SK-N-SH treated with all-trans-retinoic acid at 6 μM for 48 hours (cell line): Measurements from ENCODE around the gene DOCK9.

Source experiments
- ATAC-seq: fragments of 200-7000 bp; cut with Tn5 transposase; 3 replicates; pipeline ENCODE4 v1.9.1; 2020; ENCODE audit warnings: mild to moderate bottlenecking, moderate library complexity
- ARNTL ChIP-seq: fragments of 450-650 bp; formaldehyde crosslinking; IDR thresholded peaks from 2 replicates; pipeline ENCODE4 v1.5.0; 2020; ENCODE audit warnings: low read depth, mild to moderate bottlenecking, moderate library complexity, borderline replicate concordance
- CSDC2 ChIP-seq: fragments of 250-450 bp; sonication (Bioruptor Pico); IDR thresholded peaks from 2 replicates; pipeline ENCODE4 v1.5.0; 2020; ENCODE audit warnings: mild to moderate bottlenecking, moderate library complexity
- ESRRG ChIP-seq: fragments of 250-450 bp; sonication (Bioruptor Pico); IDR thresholded peaks from 2 replicates; pipeline ENCODE4 v1.6.1; 2021; ENCODE audit warnings: mild to moderate bottlenecking
- GLIS3 ChIP-seq: fragments of 250-450 bp; sonication (Bioruptor Pico); IDR thresholded peaks from 2 replicates; pipeline ENCODE4 v1.5.0; 2020; ENCODE audit warnings: mild to moderate bottlenecking, moderate library complexity
- ISL1 ChIP-seq: fragments of 250-450 bp; sonication (Bioruptor Pico); IDR thresholded peaks from 2 replicates; pipeline ENCODE4 v2.1.2; 2022; ENCODE audit warnings: mild to moderate bottlenecking, moderate library complexity
- OSR1 ChIP-seq: fragments of 250-450 bp; sonication (Bioruptor Pico); IDR thresholded peaks from 2 replicates; pipeline ENCODE4 v1.8.0; 2022; ENCODE audit warnings: moderate library complexity, mild to moderate bottlenecking, inconsistent platforms
- PPARA ChIP-seq: fragments of 250-450 bp; sonication (Bioruptor Pico); IDR thresholded peaks from 2 replicates; pipeline ENCODE4 v1.5.0; 2020; ENCODE audit warnings: mild to moderate bottlenecking, borderline replicate concordance
- RARB ChIP-seq: fragments of 250-450 bp; sonication (Bioruptor Pico); IDR thresholded peaks from 2 replicates; pipeline ENCODE4 v1.8.0; 2021; ENCODE audit warnings: mild to moderate bottlenecking, moderate library complexity
- SNAI2 ChIP-seq: fragments of 250-450 bp; sonication (Bioruptor Pico); IDR thresholded peaks from 2 replicates; pipeline ENCODE4 v1.5.0; 2020; ENCODE audit warnings: mild to moderate bottlenecking, moderate library complexity
- TCF4 ChIP-seq: fragments of 250-450 bp; sonication (Bioruptor Pico); IDR thresholded peaks from 2 replicates; pipeline ENCODE4 v1.8.0; 2021; ENCODE audit warnings: mild to moderate bottlenecking, moderate library complexity, borderline replicate concordance
- TOX ChIP-seq: fragments of 250-450 bp; sonication (Bioruptor Pico); IDR thresholded peaks from 2 replicates; pipeline ENCODE4 v1.8.0; 2021; ENCODE audit warnings: mild to moderate bottlenecking, moderate library complexity, borderline replicate concordance
- ZC3H10 ChIP-seq: fragments of 250-450 bp; sonication (Bioruptor Pico); IDR thresholded peaks from 2 replicates; pipeline ENCODE4 v1.5.1; 2021; ENCODE audit warnings: mild to moderate bottlenecking, moderate library complexity
- ZFP3 ChIP-seq: fragments of 250-450 bp; sonication (Bioruptor Pico); IDR thresholded peaks from 2 replicates; pipeline ENCODE4 v1.5.0; 2020; ENCODE audit warnings: mild to moderate bottlenecking, moderate library complexity
- ZNF8 ChIP-seq: fragments of 450-650 bp; formaldehyde crosslinking; IDR thresholded peaks from 2 replicates; pipeline ENCODE4 v1.5.0; 2020; ENCODE audit warnings: mild to moderate bottlenecking, moderate library complexity
- TF ChIP-seq, protein P1 (sequence below): fragments of 250-450 bp; sonication (Bioruptor Pico); IDR thresholded peaks from 2 replicates; pipeline ENCODE4 v1.5.0; 2020; ENCODE audit warnings: mild to moderate bottlenecking, moderate library complexity
- TF ChIP-seq, protein P2 (sequence below): fragments of 250-450 bp; sonication (Bioruptor Pico); IDR thresholded peaks from 2 replicates; pipeline ENCODE4 v1.5.1; 2021; ENCODE audit warnings: mild to moderate bottlenecking, moderate library complexity
- TF ChIP-seq, protein P3 (sequence below): fragments of 250-450 bp; sonication (Bioruptor Pico); IDR thresholded peaks from 2 replicates; pipeline ENCODE4 v1.8.0; 2021; ENCODE audit warnings: low read depth, mild to moderate bottlenecking, moderate library complexity, borderline replicate concordance
- TF ChIP-seq, protein P4 (sequence below): fragments of 250-450 bp; sonication (Bioruptor Pico); IDR thresholded peaks from 2 replicates; pipeline ENCODE4 v1.5.1; 2020; ENCODE audit warnings: low read depth, mild to moderate bottlenecking, moderate library complexity
- TF ChIP-seq, protein P5 (sequence below): fragments of 250-450 bp; sonication (Bioruptor Pico); IDR thresholded peaks from 2 replicates; pipeline ENCODE4 v1.8.0; 2020; ENCODE audit warnings: mild to moderate bottlenecking, moderate library complexity, borderline replicate concordance

DOCK9 gene

DNA sequence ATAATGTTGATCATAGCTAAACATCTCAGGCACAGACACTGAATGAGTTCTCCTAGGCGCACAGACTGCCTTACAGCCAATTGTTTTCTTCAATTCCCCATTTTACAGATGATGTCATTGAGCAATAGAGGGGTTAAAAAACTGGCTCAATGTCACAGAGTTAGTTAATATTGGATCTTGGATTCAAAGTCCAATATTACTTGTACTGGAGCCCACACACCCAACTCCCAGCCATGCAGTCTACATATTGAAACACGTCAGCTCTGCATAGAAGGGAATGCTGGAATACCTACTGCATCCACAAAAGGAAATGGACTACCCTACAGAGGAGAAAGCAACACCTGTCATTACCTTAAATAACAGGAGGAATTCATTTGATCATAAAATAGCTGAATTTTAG is 149.2 kb downstream of the DOCK9 start:
- TF ChIP-seq, protein P1, sequence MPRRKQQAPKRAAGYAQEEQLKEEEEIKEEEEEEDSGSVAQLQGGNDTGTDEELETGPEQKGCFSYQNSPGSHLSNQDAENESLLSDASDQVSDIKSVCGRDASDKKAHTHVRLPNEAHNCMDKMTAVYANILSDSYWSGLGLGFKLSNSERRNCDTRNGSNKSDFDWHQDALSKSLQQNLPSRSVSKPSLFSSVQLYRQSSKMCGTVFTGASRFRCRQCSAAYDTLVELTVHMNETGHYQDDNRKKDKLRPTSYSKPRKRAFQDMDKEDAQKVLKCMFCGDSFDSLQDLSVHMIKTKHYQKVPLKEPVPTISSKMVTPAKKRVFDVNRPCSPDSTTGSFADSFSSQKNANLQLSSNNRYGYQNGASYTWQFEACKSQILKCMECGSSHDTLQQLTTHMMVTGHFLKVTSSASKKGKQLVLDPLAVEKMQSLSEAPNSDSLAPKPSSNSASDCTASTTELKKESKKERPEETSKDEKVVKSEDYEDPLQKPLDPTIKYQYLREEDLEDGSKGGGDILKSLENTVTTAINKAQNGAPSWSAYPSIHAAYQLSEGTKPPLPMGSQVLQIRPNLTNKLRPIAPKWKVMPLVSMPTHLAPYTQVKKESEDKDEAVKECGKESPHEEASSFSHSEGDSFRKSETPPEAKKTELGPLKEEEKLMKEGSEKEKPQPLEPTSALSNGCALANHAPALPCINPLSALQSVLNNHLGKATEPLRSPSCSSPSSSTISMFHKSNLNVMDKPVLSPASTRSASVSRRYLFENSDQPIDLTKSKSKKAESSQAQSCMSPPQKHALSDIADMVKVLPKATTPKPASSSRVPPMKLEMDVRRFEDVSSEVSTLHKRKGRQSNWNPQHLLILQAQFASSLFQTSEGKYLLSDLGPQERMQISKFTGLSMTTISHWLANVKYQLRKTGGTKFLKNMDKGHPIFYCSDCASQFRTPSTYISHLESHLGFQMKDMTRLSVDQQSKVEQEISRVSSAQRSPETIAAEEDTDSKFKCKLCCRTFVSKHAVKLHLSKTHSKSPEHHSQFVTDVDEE: no peak
- TF ChIP-seq ESRRG (CRISPR knock-in tag): no peak
- TF ChIP-seq, protein P2, sequence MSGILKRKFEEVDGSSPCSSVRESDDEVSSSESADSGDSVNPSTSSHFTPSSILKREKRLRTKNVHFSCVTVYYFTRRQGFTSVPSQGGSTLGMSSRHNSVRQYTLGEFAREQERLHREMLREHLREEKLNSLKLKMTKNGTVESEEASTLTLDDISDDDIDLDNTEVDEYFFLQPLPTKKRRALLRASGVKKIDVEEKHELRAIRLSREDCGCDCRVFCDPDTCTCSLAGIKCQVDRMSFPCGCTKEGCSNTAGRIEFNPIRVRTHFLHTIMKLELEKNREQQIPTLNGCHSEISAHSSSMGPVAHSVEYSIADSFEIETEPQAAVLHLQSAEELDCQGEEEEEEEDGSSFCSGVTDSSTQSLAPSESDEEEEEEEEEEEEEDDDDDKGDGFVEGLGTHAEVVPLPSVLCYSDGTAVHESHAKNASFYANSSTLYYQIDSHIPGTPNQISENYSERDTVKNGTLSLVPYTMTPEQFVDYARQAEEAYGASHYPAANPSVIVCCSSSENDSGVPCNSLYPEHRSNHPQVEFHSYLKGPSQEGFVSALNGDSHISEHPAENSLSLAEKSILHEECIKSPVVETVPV (CRISPR knock-in tag): no peak
- TF ChIP-seq, all 23 proteins: peak for 0
- no peak for ATAC-seq

DNA sequence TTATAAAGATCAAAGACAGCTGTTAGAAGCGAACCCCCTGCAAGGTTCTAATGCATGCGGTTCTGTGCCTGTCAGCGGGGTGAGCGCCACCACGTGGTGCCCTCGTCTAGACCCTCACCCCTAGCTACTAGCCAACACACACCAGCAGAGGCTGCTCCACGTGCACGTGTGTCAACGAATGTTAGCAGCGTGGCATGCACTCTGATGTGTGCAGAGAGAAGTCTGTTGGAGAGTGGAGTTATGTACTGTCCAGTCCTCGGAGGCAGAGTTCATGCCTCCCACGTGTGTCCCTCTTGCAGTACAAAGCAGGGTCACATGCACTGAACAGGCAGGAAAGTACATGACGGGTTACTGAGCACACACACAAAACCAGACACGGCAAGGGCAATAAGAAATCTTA is 150.4 kb downstream of the DOCK9 start:
- no peak for ATAC-seq

DNA sequence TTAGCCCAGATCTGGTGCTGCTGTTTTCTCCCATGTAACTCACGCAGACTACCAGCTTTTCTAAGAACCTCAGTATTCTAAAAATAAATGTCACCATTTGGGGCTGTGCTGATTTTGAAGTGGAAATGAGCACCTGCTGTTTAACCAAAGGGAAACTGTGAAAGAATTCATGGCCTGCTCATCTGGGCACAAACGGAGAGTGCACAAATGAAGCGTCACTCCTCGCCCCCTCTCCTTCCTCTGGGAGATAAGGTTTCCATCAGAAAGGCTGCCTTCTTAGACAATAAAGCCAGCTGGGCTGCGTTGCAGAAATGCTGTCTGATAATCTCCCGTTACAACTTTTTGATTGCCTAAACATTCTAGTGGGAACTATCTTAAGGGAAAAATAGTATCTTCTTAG is 151.7 kb downstream of the DOCK9 start:
- no peak for ATAC-seq
- TF ChIP-seq ESRRG (CRISPR knock-in tag): no peak

More for the DNA sequence above, 150.4 kb downstream of the DOCK9 start:
- no peak for TF ChIP-seq RARB (CRISPR knock-in tag)

DNA sequence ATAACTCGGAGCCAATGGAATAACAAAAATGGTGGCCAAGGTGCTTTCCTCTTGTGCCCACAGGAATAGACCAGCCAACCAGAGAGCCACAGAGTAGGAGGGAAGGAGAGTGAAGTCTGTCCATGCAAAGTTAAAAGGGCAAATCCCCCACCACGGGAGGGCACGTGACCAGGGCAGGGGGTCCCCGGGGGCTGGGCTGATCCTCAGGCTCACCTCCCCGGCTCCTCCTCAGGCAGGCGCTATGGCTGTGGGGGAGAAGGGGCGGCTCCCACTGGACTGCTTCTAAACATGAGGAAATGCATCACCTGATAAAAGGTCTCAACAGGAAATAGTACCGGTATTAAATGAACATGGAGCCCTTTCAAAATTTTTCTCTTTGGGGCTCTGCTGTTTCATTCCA is 152.2 kb downstream of the DOCK9 start:
- no peak for ATAC-seq

DNA sequence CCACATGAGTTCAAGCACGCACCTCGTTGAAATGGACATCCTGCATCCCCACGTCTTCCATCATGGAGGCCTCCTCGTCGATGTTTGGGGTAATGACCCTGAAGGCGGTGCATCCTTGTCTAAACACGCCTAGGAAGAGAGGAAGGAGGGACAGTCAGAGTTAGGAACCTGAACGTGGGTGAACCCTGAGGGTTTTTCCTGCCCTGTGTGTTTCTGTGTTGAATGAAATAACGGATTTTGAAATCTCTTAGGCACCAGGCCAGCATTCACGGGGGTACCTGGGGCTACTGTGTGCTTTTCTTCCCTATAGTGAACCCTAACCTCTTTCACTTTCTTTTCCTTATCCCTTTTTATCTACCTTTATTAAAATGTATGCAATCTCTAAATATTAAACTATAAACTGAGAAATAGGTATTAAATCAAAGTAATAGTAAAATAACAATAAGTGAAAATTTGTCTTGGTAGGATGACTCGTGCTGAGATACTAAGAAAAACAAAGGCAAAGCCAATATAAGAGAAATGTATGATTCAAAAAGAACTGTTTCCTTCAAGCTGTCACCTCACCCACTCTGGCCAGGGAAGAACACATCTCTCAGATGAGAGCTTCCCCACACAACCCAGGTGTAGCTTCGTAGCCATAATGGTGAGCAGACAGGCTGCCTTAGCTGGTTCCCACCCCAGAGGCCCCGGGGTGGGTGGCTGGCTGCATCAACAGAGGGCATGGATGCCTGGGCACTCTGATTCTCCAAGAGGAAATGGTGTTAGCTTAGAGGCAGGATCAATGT is 153.3 kb downstream of the DOCK9 start:
- ATAC-seq: no peak
- no peak for TF ChIP-seq GLIS3 (CRISPR knock-in tag)
- no peak for TF ChIP-seq SNAI2
- TF ChIP-seq PPARA (CRISPR knock-in tag): no peak
- no peak for TF ChIP-seq TCF4 (CRISPR knock-in tag)
- no peak for TF ChIP-seq ZC3H10 (CRISPR knock-in tag)
- no peak for TF ChIP-seq TOX
- TF ChIP-seq ISL1 (CRISPR knock-in tag): no peak
- TF ChIP-seq, protein P2 (CRISPR knock-in tag): no peak
- TF ChIP-seq ZFP3 (CRISPR knock-in tag): no peak
- no peak for TF ChIP-seq ESRRG (CRISPR knock-in tag)
- TF ChIP-seq, protein P3, sequence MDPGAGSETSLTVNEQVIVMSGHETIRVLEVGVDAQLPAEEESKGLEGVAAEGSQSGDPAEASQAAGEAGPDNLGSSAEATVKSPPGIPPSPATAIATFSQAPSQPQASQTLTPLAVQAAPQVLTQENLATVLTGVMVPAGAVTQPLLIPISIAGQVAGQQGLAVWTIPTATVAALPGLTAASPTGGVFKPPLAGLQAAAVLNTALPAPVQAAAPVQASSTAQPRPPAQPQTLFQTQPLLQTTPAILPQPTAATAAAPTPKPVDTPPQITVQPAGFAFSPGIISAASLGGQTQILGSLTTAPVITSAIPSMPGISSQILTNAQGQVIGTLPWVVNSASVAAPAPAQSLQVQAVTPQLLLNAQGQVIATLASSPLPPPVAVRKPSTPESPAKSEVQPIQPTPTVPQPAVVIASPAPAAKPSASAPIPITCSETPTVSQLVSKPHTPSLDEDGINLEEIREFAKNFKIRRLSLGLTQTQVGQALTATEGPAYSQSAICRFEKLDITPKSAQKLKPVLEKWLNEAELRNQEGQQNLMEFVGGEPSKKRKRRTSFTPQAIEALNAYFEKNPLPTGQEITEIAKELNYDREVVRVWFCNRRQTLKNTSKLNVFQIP (CRISPR knock-in tag): no peak
- TF ChIP-seq, protein P4, sequence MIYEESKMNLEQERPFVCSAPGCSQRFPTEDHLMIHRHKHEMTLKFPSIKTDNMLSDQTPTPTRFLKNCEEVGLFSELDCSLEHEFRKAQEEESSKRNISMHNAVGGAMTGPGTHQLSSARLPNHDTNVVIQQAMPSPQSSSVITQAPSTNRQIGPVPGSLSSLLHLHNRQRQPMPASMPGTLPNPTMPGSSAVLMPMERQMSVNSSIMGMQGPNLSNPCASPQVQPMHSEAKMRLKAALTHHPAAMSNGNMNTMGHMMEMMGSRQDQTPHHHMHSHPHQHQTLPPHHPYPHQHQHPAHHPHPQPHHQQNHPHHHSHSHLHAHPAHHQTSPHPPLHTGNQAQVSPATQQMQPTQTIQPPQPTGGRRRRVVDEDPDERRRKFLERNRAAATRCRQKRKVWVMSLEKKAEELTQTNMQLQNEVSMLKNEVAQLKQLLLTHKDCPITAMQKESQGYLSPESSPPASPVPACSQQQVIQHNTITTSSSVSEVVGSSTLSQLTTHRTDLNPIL (CRISPR knock-in tag): no peak
- TF ChIP-seq OSR1: no peak
- TF ChIP-seq CSDC2 (CRISPR knock-in tag): no peak
- no peak for TF ChIP-seq ARNTL (CRISPR knock-in tag)
- TF ChIP-seq RARB (CRISPR knock-in tag): no peak
- no peak for TF ChIP-seq ZNF8 (CRISPR knock-in tag)
- TF ChIP-seq, all 23 proteins: peak for 0

More for the DNA sequence above, 152.2 kb downstream of the DOCK9 start:
- TF ChIP-seq, protein P5, sequence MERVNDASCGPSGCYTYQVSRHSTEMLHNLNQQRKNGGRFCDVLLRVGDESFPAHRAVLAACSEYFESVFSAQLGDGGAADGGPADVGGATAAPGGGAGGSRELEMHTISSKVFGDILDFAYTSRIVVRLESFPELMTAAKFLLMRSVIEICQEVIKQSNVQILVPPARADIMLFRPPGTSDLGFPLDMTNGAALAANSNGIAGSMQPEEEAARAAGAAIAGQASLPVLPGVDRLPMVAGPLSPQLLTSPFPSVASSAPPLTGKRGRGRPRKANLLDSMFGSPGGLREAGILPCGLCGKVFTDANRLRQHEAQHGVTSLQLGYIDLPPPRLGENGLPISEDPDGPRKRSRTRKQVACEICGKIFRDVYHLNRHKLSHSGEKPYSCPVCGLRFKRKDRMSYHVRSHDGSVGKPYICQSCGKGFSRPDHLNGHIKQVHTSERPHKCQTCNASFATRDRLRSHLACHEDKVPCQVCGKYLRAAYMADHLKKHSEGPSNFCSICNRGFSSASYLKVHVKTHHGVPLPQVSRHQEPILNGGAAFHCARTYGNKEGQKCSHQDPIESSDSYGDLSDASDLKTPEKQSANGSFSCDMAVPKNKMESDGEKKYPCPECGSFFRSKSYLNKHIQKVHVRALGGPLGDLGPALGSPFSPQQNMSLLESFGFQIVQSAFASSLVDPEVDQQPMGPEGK (CRISPR knock-in tag): no peak
- TF ChIP-seq, protein P3 (CRISPR knock-in tag): no peak
- TF ChIP-seq, all 23 proteins: peak for 0
